NCI-H146 treated with DMSO at 0.1 percent for 48 hours (cell line): ENCODE measurements around the gene ABCF1.
"Not testable (repeated sequence)": the region's sequence is repeated elsewhere in the genome, so short reads cannot be mapped to it uniquely, and the experiment has no call there.

ENCODE experiments used
- DNase-seq: peaks from one replicate; lab custom pipeline; 2025; ENCODE audit not compliant: unreplicated experiment; lab: John Stamatoyannopoulos, UW

ABCF1 gene

DNA sequence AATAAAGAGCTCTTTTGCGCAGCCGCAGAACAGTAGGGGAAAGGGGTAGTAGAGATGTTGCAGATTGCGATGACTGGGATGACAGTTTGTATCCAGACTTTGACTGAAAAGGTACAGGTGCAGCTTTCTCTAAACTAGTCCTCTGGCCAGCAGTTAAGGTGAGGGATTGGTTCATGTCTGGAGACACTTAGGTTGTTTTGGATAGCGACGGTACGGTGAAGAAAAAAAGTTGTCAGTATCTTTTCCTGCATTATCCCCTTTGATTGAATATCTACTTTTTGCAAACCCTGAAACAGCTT is 13.6 kb upstream of the ABCF1 start:
- no peak for DNase-seq

DNA sequence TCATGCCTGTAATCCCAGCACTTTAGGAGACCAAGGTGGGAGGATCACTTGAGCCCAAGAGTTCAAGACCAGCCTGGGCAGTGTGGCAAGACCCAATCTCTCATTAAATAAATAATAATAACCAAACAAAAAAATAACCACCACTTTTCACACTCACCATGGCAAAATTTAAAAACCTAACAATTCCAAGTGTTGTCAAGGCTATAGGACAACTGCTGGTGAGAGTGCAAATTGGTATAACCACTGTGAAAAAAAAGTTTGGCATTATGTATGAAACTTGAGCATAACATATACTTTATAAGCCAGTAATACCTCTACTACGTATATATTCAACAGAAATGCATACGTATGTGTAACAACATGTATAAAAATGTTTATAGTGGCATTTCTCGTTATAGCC is 10.3 kb upstream of the ABCF1 start:
- DNase-seq: no peak

DNA sequence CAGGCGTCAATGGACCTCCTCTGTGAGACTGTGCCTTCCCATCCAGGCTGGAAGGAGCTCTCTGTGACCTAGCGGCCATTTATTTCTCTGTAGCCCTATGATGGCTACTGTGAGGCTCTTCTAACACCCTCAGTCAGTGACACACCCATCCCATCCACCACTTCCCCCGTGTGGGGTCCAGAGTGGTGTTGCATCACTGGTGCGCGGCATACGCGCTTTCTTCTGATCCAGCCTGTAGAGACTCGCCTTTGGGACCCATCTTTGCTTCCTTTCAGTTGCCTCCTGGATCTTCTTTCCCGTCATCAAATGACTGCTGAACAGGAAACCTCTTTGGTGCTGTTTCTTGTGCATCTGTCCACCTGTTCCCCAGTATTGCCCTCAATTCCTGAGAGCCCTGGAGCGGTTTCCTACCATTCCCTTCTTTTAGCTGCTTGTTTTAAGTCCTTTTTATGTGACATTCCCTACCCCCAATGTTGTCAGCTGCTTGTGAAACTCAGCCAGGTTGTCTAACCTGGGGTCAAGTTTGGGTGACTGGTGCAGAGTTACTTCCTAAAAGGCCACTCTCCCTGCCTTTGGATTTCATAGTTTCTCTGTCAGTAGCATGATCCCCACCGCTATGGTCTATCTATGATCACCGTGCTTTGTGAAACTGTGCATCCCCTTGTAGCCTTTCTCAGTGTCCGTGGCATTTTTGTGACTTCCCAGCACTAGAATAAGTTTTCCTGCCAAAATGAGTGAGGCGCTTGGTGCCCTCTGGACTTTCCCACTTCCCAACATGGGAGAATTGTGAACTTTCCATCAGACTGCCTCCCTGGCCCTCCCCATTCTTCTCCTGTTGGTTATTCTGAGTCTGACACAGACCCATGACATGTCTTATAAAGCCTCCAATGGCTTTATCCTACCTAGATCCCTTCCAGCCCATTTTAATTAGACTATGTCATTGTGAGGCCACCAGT is 8.5 kb upstream of the ABCF1 start:
- DNase-seq: no peak

GRCh38 chr6:30564114-30564513 is 7.1 kb upstream of the ABCF1 start:
- DNase-seq: no peak

DNA sequence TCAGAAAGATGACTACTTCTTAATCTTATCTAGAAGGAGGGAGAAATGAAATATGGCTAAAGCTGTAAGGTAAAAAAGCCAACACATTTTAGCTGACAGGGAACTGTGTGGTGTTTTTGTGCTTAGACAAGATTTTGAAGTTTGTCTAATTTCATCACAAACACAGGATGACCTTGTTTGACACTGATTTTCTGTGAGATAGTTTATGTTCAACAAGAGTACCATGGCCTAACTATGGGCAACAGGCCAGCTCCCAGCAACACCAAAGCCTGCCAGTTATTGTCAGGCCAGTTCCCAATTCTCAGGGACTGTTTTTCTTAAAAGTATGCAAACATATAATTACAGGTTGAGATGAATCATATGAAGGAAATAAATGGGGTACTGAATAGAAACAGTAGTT is 5.5 kb upstream of the ABCF1 start:
- DNase-seq: no peak

DNA sequence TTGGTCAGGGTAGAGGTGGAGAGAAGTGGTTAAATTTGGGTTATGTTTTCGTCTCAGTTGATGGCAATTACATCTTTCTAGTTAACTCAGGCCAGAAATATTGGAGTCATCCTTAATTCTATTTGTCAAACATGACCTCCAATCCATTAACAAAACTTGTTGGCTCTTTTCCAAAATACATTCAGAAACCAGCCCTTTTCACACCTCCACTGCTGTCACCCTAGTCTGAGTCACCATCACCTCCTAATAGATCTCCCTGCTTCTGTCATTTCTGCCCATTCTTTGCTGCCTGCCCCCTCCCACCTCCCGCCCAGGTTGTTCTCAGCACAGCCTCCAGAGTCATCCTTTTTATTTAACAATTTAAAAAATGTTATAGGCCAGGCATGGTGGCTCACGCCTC is 3.0 kb upstream of the ABCF1 start:
- DNase-seq: no peak

DNA sequence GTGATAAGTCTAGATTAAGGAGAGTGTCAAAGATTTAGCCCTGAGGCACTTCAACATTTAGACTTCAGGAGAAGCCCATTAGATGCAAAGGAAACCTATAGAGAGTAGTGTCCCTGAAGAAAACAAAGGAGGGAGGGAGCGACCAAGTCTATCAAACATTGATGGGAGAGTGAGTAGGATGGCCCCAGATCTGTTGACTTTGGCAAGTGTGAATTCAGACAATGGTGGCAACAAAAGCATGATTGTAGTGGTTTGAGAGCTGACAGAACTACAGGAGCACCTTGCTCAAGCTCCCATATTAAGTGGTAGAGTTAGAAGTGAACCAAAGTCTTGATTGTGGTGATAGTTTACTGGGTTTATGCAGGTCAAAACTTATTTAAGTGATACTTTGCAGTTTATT is 979 bp upstream of the ABCF1 start:
- no peak for DNase-seq

DNA sequence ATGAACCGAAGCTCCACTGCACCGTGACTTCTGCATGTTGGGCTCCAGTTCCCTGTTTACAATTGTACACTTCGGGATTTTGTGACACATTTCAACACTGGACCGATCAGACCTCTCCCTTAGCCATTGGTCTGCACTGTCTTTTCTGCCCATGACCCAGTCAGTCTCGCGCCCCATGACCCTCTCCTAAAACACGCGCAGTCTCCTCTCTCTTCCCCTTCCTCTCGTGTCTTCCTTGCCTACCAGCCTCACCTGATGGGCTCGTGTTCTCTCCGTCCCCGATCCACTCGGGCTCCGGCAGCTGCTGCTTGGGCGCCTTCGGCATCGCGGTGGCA is 535 bp upstream of the ABCF1 start:
- peak; percentile 44 for DNase-seq

- no peak for DNase-seq
These were observed 480 bp downstream of the ABCF1 start for GRCh38 chr6:30571762-30572082.

- no peak for DNase-seq
These were observed 906 bp downstream of the ABCF1 start for GRCh38 chr6:30572148-30572547.

GRCh38 chr6:30573113-30573512 is 1.9 kb downstream of the ABCF1 start:
- DNase-seq: no peak

DNA sequence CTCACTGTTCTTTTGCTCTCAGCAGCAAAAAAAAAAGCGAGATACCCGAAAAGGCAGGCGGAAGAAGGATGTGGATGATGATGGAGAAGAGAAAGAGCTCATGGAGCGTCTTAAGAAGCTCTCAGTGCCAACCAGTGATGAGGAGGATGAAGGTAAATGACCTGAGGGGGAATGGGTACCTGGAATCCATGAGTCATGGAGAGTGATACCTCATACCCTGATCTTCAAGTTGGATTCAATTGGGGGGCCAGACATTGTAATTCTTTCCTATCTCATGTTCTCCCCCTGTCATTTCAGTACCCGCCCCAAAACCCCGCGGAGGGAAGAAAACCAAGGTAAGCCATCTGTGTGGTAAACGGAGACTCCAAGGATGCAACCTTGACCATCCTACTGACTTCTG is 6.8 kb downstream of the ABCF1 start:
- no peak for DNase-seq

- DNase-seq: no peak
These were observed 12.7 kb downstream of the ABCF1 start for GRCh38 chr6:30583921-30584320.

DNA sequence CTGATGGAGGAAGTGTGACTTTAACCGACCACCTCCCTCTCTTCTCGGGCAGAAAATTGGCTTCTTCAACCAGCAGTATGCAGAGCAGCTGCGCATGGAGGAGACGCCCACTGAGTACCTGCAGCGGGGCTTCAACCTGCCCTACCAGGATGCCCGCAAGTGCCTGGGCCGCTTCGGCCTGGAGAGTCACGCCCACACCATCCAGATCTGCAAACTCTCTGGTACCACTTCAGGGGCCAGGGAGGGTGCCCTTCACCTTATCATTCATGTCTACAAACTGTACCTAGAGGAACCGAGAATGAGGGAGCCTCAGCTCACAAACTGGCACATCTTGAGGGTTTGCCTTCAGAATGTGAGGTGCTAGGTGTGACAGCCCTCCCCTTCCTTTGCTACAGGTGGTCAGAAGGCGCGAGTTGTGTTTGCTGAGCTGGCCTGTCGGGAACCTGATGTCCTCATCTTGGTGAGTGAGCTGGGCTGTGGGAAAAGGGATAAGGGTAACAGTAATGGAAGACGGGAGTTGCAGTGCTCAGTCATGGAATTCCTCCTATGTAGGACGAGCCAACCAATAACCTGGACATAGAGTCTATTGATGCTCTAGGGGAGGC is 18.6 kb downstream of the ABCF1 start:
- no peak for DNase-seq

DNA sequence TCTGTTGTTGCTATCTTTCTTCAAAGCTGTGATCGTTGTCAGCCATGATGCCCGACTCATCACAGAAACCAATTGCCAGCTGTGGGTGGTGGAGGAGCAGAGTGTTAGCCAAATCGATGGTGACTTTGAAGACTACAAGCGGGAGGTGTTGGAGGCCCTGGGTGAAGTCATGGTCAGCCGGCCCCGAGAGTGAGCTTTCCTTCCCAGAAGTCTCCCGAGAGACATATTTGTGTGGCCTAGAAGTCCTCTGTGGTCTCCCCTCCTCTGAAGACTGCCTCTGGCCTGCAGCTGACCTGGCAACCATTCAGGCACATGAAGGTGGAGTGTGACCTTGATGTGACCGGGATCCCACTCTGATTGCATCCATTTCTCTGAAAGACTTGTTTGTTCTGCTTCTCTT is 19.3 kb downstream of the ABCF1 start:
- DNase-seq: no peak

DNA sequence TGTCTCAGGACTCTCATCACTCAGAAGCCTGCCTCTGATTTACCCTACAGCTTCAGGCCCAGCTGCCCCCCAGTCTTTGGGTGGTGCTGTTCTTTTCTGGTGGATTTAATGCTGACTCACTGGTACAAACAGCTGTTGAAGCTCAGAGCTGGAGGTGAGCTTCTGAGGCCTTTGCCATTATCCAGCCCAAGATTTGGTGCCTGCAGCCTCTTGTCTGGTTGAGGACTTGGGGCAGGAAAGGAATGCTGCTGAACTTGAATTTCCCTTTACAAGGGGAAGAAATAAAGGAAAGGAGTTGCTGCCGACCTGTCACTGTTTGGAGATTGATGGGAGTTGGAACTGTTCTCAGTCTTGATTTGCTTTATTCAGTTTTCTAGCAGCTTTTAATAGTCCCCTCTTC is 19.8 kb downstream of the ABCF1 start:
- no peak for DNase-seq

DNA sequence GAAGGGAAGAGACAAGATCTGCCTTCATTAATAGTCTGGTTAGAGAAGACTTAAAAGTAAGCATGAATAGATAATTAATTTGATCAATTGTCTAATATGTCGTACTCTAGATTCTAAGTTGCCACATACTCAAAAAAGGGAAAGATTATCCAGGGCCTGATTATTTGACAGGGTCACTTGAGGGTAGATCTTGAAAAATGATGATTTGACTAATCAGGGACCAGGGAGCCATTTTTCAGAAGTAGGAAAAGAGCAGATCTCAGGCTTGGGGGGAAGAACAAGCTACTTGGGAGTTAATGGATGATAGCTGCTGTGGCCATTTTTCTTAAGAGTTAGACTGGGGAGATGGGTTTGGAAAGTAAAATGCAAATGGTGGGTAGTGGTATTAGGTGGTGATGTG is 21.0 kb downstream of the ABCF1 start:
- no peak for DNase-seq

GRCh38 chr6:30597315-30598144 is 26.3 kb downstream of the ABCF1 start:
- DNase-seq: not testable (repeated sequence)

- DNase-seq: no peak
These were observed 27.8 kb downstream of the ABCF1 start for GRCh38 chr6:30598912-30599624.

DNA sequence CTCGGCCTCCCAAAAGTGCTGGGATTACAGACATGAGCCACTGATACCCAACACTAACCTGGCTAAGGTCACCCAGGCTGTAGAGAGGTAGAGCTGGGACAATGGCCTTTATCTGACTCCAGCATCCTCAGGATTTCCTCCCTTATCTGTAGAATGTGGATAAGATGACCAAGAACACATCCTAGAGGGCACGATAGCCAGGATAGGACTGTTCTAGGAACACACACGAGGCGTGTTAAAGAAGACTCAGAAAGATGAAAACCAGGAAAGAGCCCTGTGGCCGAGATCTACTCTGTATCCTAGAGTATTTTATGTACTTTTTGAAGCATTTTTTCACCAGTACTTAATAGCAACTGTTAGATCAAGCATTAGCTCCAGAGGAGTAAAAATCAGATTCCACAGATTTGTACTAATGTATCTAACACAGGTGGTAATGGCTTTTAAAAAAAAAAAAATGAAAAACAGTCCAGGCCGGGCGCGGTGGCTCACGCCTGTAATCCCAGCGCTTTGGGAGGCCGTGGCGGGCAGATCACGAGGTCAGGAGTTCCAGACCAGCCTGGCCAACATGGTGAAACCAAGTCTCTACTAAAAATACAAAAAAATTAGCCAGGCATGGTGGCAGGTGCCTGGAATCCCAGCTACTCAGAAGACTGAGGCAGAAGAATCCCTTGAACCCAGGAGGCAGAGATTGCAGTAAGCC is 28.5 kb downstream of the ABCF1 start:
- no peak for DNase-seq

GRCh38 chr6:30600451-30600961 is 29.3 kb downstream of the ABCF1 start:
- no peak for DNase-seq
